K562 (cell line): Measurements from ENCODE around the gene FOS.

Source experiments
- KDM1A ChIP-seq, 2 experiments: fragments of 450-650 bp; IDR thresholded peaks; 2 replicates each; pipeline ENCODE4 v1.6.1; 2016; ENCODE audit warnings: mild to moderate bottlenecking in 2 of 2
- NFRKB ChIP-seq: fragments of 450-650 bp; IDR thresholded peaks from 2 replicates; pipeline ENCODE4 v1.6.1; 2016; ENCODE audit warnings: low read depth
- SMC3 ChIP-seq: conservative IDR thresholded peaks from 2 replicates; pipeline ENCODE4 v1.6.1; 2011; ENCODE audit warnings: low read depth, low read length, improper control_type of control experiment; ENCODE audit not compliant: insufficient read depth

DNA sequence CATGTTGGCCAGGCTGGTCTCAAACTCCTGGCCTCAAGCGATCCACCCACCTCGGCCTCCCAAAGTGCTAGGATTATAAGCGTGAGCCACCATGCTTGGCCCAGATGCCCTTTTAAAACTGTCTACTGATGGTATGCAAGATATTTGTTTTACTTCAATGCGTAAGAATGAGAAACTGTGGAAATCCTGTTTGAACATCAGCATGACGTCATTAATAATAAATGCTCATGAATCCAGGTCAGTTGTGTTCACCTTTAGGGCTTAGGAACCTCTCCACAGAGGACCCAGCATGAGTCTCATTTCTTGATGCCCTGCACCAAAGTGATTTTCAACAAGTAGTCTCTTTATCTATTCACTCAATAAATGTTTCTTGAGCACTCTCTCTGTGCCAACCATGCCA lies 34.5 kb upstream of the FOS start:
- TF ChIP-seq KDM1A (IDR thresholded peaks at IDR 0.05): no peak
- no peak for TF ChIP-seq SMC3
- no peak for TF ChIP-seq NFRKB
